GM12874 (cell line): ENCODE measurements around the gene TSPEAR.

Experiments used
- CTCF ChIP-seq: IDR thresholded peaks from 2 replicates; pipeline ENCODE4 v1.5.1; 2011; ENCODE audit warnings: low read depth, mild to moderate bottlenecking, control low read depth, low read length, moderate library complexity; ENCODE audit not compliant: insufficient read depth

The TSPEAR gene

GRCh38 chr21:44656868-44657267 lies 54.5 kb downstream of the TSPEAR start:
- TF ChIP-seq CTCF: no peak

- TF ChIP-seq CTCF: no peak
Measured at GRCh38 chr21:44654576-44655175, 56.7 kb downstream of the TSPEAR start, which contains the start of gene KRTAP12-4. TSS of gene KRTAP12-4 (minus strand) at chr21:44654659. CDS start at chr21:44654614, 45 bp downstream.

- TF ChIP-seq CTCF: no peak
Measured at GRCh38 chr21:44653656-44654575, 57.5 kb downstream of the TSPEAR start.

- no peak for TF ChIP-seq CTCF
Measured at GRCh38 chr21:44653123-44653522, 58.2 kb downstream of the TSPEAR start.

GRCh38 chr21:44650973-44651675 lies 60.2 kb downstream of the TSPEAR start:
- no peak for TF ChIP-seq CTCF

- no peak for TF ChIP-seq CTCF
Measured at GRCh38 chr21:44650265-44650972, 61.0 kb downstream of the TSPEAR start.
